CD14-positive monocyte (primary cell): ENCODE results near the gene POLG2. TPM values are rescaled to one million over a fixed set of nuclear protein-coding genes. Genes with fewer than 3 reads are reported as not detected.

ENCODE experiments used
- DNase-seq, 3 donors: peaks; one replicate each; pipeline ENCODE4 v3.0.0-alpha.2; 2011 to 2022
- H2AFZ ChIP-seq: 2 replicates; pipeline ENCODE4 v1.6.0; 2012; ENCODE audit warnings: mild to moderate bottlenecking, low read depth, low read length, inconsistent platforms; ENCODE audit not compliant: insufficient read depth, poor library complexity, severe bottlenecking
- H3K27ac ChIP-seq, 2 donors: 1 replicate in 1 of 2; 2 replicates in 1 of 2; pipeline ENCODE4 v1.5.1; 2012 to 2013; ENCODE audit warnings: low read length in 2 of 2, control low read depth in 1 of 2, inconsistent platforms in 1 of 2, low read depth in 1 of 2, mild to moderate bottlenecking in 1 of 2
- H3K27me3 ChIP-seq, 2 donors: one replicate each; pipeline versions ENCODE4 v1.6.0 to v1.6.1; 2011 to 2013; ENCODE audit warnings: low read length in 2 of 2; ENCODE audit not compliant: control insufficient read depth in 2 of 2, insufficient read depth in 2 of 2
- H3K36me3 ChIP-seq, 2 donors: replicated peaks in 1 of 2; 1 replicate in 1 of 2; 2 replicates in 1 of 2; pipeline versions ENCODE4 v1.5.1 to v1.6.1; 2012 to 2013; ENCODE audit warnings: low read length in 2 of 2, control low read depth in 1 of 2, inconsistent platforms in 1 of 2, mild to moderate bottlenecking in 1 of 2; ENCODE audit not compliant: insufficient read depth in 2 of 2, control insufficient read depth in 1 of 2
- H3K4me1 ChIP-seq, 2 donors: 1 replicate in 1 of 2; 2 replicates in 1 of 2; pipeline versions ENCODE4 v1.5.1 to v1.6.1; 2012 to 2013; ENCODE audit warnings: low read length in 2 of 2, control low read depth in 1 of 2, inconsistent platforms in 1 of 2, mild to moderate bottlenecking in 1 of 2, moderate library complexity in 1 of 2; ENCODE audit not compliant: insufficient read depth in 2 of 2, control insufficient read depth in 1 of 2
- H3K4me2 ChIP-seq: replicated peaks from 2 replicates; pipeline ENCODE3; 2012; ENCODE audit warnings: low read length, moderate library complexity, mild to moderate bottlenecking; ENCODE audit not compliant: poor library complexity, severe bottlenecking; ENCODE audit errors: extremely low read depth
- H3K4me3 ChIP-seq, 3 experiments: fragments of 200-600 bp in 1 of 3; sonication (generic) in 1 of 3; replicated peaks in 1 of 3; 1 replicate in 2 of 3; 2 replicates in 1 of 3; pipeline ENCODE4 v1.5.1; 2011 to 2013; ENCODE audit warnings: low read length in 3 of 3, mild to moderate bottlenecking in 3 of 3, control low read depth in 2 of 3, low read depth in 2 of 3, inconsistent platforms in 1 of 3, moderate library complexity in 1 of 3
- H3K79me2 ChIP-seq: 2 replicates; pipeline ENCODE4 v1.6.0; 2012; ENCODE audit warnings: mild to moderate bottlenecking, control low read depth, inconsistent platforms, low read length, moderate library complexity; ENCODE audit not compliant: insufficient read depth
- H3K9ac ChIP-seq: 2 replicates; pipeline ENCODE4 v1.6.0; 2017; ENCODE audit warnings: low read length, mild to moderate bottlenecking; ENCODE audit not compliant: insufficient read depth, poor library complexity, severe bottlenecking
- H3K9me3 ChIP-seq, 2 donors: replicated peaks in 1 of 2; 1 replicate in 1 of 2; 2 replicates in 1 of 2; pipeline versions ENCODE4 v1.5.1 to v1.6.1; 2012 to 2013; ENCODE audit warnings: low read length in 2 of 2, control low read depth in 1 of 2; ENCODE audit not compliant: control insufficient read depth in 1 of 2, insufficient read depth in 1 of 2
- H4K20me1 ChIP-seq: 2 replicates; pipeline ENCODE4 v1.6.0; 2012; ENCODE audit warnings: mild to moderate bottlenecking, low read length, control low read depth, moderate library complexity; ENCODE audit not compliant: insufficient read depth
- H3K27ac Mint-ChIP-seq, 7 donors: one replicate each; pipeline ENCODE4 v1.8.0; 2020; ENCODE audit warnings: mild to moderate bottlenecking in 7 of 7, mixed read lengths in 7 of 7, moderate library complexity in 6 of 7, inconsistent platforms in 2 of 7
- H3K27me3 Mint-ChIP-seq, 3 donors: one replicate each; pipeline ENCODE4 v1.8.0; 2021 to 2022; ENCODE audit warnings: low read depth in 3 of 3, mild to moderate bottlenecking in 3 of 3, mixed read lengths in 3 of 3, moderate library complexity in 3 of 3, inconsistent platforms in 1 of 3
- H3K36me3 Mint-ChIP-seq, 2 donors: one replicate each; pipeline ENCODE4 v1.8.0; 2020; ENCODE audit warnings: mixed read lengths in 2 of 2, inconsistent platforms in 1 of 2, mild to moderate bottlenecking in 1 of 2
- H3K4me1 Mint-ChIP-seq: one replicate; pipeline ENCODE4 v1.8.0; 2020; ENCODE audit warnings: mild to moderate bottlenecking, mixed read lengths
- H3K4me3 Mint-ChIP-seq, 2 donors: one replicate each; pipeline ENCODE4 v1.8.0; 2020; ENCODE audit warnings: mild to moderate bottlenecking in 2 of 2, mixed read lengths in 2 of 2, moderate library complexity in 1 of 2
- H3K9me3 Mint-ChIP-seq, 7 donors: one replicate each; pipeline ENCODE4 v1.8.0; 2020 to 2022; ENCODE audit warnings: mixed read lengths in 7 of 7, mild to moderate bottlenecking in 6 of 7, moderate library complexity in 6 of 7, inconsistent platforms in 2 of 7
- CTCF ChIP-seq: fragments of 200-600 bp; IDR thresholded peaks from one replicate; pipeline ENCODE4 v1.8.0; 2022; ENCODE audit warnings: antibody characterized with exemption, mild to moderate bottlenecking
- WGBS: methylation state at CpG from one replicate; pipeline ENCODE4 v1.1.5; 2013; ENCODE audit warnings: missing lambda C conversion rate; ENCODE audit not compliant: insufficient coverage; 5-methylcytosine and 5-hydroxymethylcytosine counted together
- intact Hi-C, 2 donors: fragments of 100-400 bp; cut with micrococcal nuclease; formaldehyde crosslinking; loops; one replicate each; pipeline versions ENCODE4 v1.15.0 to v1.15.1; 2023
- polyA plus RNA-seq, 3 donors: library from polyadenylated mRNA; depleted of rRNA in 1 of 3; unstranded in 2 of 3; stranded (reverse) in 1 of 3; fragments of 300-500 nt in 2 of 3; fragments of >200 nt in 1 of 3; fragmentation: Illumina TruSeq in 2 of 3; gene quantifications; 1 replicate in 2 of 3; 2 replicates in 1 of 3; pipeline ENCODE4 v1.2.3, GENCODE V29; 2012 to 2021

The POLG2 gene
- polyA plus RNA-seq, 3 donors, result 0.85 to 15.8 (median 1.7) TPM

GRCh38 chr17:64457156-64457555 lies 39.7 kb downstream of the POLG2 start:
- peaks cover 0 to 4% (median 0%) of the 10 kb centered on the region in 7 donors for H3K9me3 Mint-ChIP-seq
- H3K79me2 ChIP-seq, result peaks cover 72% of the 10 kb centered on the region
- no peak overlapping the region for H3K9ac ChIP-seq
- peaks cover 59 to 77% of the 10 kb centered on the region in 2 donors for H3K36me3 Mint-ChIP-seq
- no peak for DNase-seq
- no peaks in the 10 kb centered on the region for H3K27me3 ChIP-seq
- H3K27ac Mint-ChIP-seq, result peak overlapping the region; percentile 36 to 93 (median 82)
- H3K4me3 ChIP-seq, result no peak overlapping the region
- 75% methylated on average over 2 of the region's 7 CpGs for WGBS
- peaks cover 46 to 74% of the 10 kb centered on the region in 2 donors for H3K36me3 ChIP-seq
- H3K27ac ChIP-seq, result peak overlapping the region; percentile 63 to 80
- H3K4me3 Mint-ChIP-seq, result no peak overlapping the region
- no peak overlapping the region for H3K4me2 ChIP-seq
- no peaks in the 10 kb centered on the region for H3K27me3 Mint-ChIP-seq
- intact Hi-C loops, result loop anchor here (5.0 kb wide), 1 partner anchor 35 kb away; no protein-coding TSS in a partner anchor
- H4K20me1 ChIP-seq, result no peaks in the 10 kb centered on the region
- peaks cover 56 to 65% of the 10 kb centered on the region in 2 donors for H3K4me1 ChIP-seq
- no peak for TF ChIP-seq CTCF
- H3K4me1 Mint-ChIP-seq, result peaks cover 53% of the 10 kb centered on the region
- H3K9me3 ChIP-seq, result no peaks in the 10 kb centered on the region
- no peak overlapping the region for H2AFZ ChIP-seq

GRCh38 chr17:64455993-64456885 lies 40.6 kb downstream of the POLG2 start:
- peaks cover 57 to 75% of the 10 kb centered on the region in 2 donors for H3K36me3 Mint-ChIP-seq
- peaks cover 37 to 65% of the 10 kb centered on the region in 2 donors for H3K36me3 ChIP-seq
- H3K27me3 Mint-ChIP-seq, result peaks cover 0 to 4% (median 2%) of the 10 kb centered on the region in 3 donors
- H3K9ac ChIP-seq, result peak overlapping the region; percentile 27
- H3K4me1 ChIP-seq, result peaks cover 65 to 73% of the 10 kb centered on the region in 2 donors
- H3K4me3 ChIP-seq, result peak overlapping the region in 1 of 3 experiments; percentile 52
- peak overlapping the region; percentile 86 to 93 (median 91) for H3K27ac Mint-ChIP-seq
- peaks cover 81% of the 10 kb centered on the region for H3K79me2 ChIP-seq
- no peaks in the 10 kb centered on the region for H3K27me3 ChIP-seq
- H3K9me3 Mint-ChIP-seq, result peaks cover 0 to 4% (median 0%) of the 10 kb centered on the region in 7 donors
- peaks cover 61% of the 10 kb centered on the region for H3K4me1 Mint-ChIP-seq
- peak overlapping the region; percentile 22 for H3K4me2 ChIP-seq
- H3K9me3 ChIP-seq, result no peaks in the 10 kb centered on the region
- H3K4me3 Mint-ChIP-seq, result peak overlapping the region in 1 of 2 donors; percentile 51
- WGBS, result 33% methylated on average over 3 of the region's 8 CpGs
- DNase-seq, result peak; percentile 59 to 83 (median 81)
- TF ChIP-seq CTCF, result no peak
- intact Hi-C loops, result loop anchor here (5.0 kb wide), 1 partner anchor 34 kb away; no protein-coding TSS in a partner anchor
- H3K27ac ChIP-seq, result peak overlapping the region; percentile 63 to 80
- H4K20me1 ChIP-seq, result no peaks in the 10 kb centered on the region
- no peak overlapping the region for H2AFZ ChIP-seq
